ENCODE measurements around the gene KCNK1. TPM values are rescaled to one million over a fixed set of nuclear protein-coding genes. Genes with fewer than 3 reads are reported as not detected.
A peak's percentile ranks its signal among the peaks of the same experiment; 100 is the strongest.
"Not testable (repeated sequence)": the region's sequence is repeated elsewhere in the genome, so short reads cannot be mapped to it uniquely, and the experiment has no call there.

Gene KCNK1
- total and polyA plus RNA-seq, 2 donors = 7.2 to 8.8 TPM

DNA sequence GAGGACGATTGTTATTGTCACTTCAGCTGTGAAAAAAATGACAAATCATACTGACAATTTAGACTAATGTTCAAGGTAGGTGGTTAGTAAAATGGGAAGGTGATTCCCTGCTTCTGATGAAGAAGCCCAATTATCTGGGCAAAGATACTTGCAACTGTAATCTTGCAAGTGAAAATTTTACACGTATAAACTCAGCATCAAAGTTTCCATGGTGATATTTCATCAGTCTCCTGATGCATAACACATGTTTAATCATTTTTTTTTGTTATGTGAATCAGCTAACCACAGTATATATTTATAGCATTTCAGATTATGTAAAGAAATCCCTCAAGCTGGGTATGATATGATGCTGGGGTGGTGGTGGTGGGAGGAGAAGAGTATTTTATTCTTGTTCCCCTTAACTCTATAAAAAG lies 16.4 kb upstream of the KCNK1 start:
- Histone ChIP-seq H3K4me1 (ENCODE audit: insufficient read depth) (no peaks in the 10 kb centered on the region), H3K36me3 (ENCODE audit: insufficient read depth) (no peaks in the 10 kb centered on the region), H3K4me3 (ENCODE audit: low read depth, low read length) (no peak overlapping the region), H3K27ac (ENCODE audit: low read depth) (no peak overlapping the region)
- 27% methylated on average over 2 of the region's 2 CpGs for WGBS
- no peak for DNase-seq (ENCODE audit: extremely low spot score)

DNA sequence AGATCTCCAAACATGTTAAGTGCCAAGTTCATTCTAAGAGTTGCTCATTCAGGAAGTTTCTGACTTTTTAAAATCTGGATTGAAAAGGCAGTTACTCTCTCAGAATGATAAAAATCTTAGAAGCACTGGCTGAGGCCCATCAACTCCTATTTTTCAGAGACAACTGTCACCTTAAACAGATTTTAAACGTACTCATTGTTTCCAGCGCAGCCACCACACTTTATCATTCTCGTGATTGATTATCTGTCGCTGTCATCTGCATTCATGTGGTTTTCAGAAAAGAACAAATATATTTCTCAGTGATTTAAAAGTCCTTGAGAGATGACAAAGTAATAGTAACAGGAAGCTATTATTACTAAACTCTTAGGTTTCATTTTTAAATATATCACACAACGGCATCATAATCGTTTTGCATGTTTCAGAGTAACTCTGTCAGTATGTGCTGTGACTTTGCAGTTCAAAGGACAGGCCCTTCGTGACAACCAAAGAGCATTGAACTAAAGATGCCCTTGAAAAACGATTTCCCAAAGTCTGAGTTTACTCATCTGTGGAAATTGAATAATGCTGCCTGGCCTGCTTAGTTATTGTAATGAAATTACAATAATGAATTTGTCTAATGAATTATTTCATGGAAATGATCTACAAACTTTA lies 14.9 kb upstream of the KCNK1 start:
- Histone ChIP-seq H3K4me3 (ENCODE audit: low read depth, low read length) (no peak overlapping the region), H3K27ac (ENCODE audit: low read depth) (no peak overlapping the region), H3K4me1 (ENCODE audit: insufficient read depth) (no peaks in the 10 kb centered on the region), H3K36me3 (ENCODE audit: insufficient read depth) (no peaks in the 10 kb centered on the region)
- WGBS = 59% methylated on average over 8 of the region's 8 CpGs
- no peak for DNase-seq (ENCODE audit: extremely low spot score)

DNA sequence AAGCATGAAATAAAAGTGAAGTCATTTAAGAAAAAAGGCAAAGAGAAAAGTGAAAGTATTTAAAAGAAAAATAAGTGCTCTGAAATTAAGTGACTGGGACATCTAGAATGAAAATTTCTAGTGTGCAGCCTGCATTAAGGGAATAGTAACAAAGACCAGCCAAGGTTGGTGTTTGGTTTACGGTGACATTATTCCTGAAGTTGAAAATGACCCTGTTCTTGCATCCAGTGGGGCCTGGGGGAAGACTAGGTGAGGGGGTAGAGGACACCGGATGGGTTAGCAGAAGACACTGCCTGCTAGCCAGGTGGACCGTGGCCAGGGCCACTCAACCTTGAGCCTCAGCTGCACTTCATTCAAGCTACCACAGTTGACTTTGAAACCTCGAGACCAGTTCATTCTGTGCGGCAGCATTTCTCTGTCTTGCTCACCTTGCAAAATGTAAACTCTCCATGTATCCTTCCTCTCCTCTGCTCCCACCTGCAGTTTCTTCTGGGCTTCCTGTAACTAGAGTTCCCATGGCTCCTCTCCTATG lies 14.3 kb upstream of the KCNK1 start:
- H3K4me3 ChIP-seq (ENCODE audit: low read depth, low read length) = no peak overlapping the region
- WGBS = 78% methylated on average over 5 of the region's 5 CpGs
- DNase-seq (ENCODE audit: extremely low spot score) = no peak
- H3K27ac ChIP-seq (ENCODE audit: low read depth) = no peak overlapping the region
- no peaks in the 10 kb centered on the region for H3K4me1 ChIP-seq (ENCODE audit: insufficient read depth)
- H3K36me3 ChIP-seq (ENCODE audit: insufficient read depth) = no peaks in the 10 kb centered on the region

DNA sequence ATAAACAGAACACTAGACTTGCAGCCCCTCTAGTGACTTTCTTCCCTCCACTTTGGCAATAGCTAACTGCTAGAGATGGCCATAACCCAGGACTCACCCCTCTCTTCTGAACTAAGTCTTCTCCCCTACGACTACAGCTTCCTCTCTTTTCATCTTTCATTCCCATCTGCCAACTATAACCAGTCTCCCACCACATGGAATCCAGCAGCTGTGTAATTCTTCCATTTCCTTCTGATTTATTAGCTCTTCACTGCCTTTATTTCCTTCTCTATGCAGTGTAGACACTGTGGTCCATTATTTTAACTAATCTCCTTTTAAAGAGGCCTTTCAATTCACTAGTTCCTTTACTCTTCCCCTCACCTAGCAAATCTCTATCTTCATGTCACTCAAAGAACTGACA lies 13.4 kb upstream of the KCNK1 start:
- DNase-seq (ENCODE audit: extremely low spot score) = no peak
- Histone ChIP-seq H3K27ac (ENCODE audit: low read depth) (no peak overlapping the region), H3K4me3 (ENCODE audit: low read depth, low read length) (no peak overlapping the region), H3K36me3 (ENCODE audit: insufficient read depth) (no peaks in the 10 kb centered on the region), H3K4me1 (ENCODE audit: insufficient read depth) (no peaks in the 10 kb centered on the region)
- 40% methylated on average over 1 of the region's 1 CpG for WGBS

DNA sequence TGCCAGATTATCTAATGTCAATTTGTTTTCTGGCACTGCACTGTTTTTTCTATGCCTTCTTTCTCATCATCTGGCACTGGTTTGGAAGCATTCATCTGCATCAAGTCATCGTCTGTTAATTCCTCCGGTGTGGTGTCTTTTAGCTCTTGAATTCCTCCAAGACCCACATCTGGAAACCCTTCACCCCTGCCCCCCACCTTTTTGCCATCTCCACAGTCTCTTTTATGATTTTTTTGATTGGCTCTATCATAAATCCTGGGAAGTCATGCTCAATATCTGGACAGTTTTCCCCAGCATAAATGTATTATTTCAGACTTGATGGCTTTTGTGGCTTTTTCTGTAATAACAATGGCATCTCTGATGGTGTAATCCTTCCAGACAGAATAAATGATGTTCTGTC lies 10.4 kb upstream of the KCNK1 start:
- no peaks in the 10 kb centered on the region for H3K4me1 ChIP-seq (ENCODE audit: insufficient read depth)
- DNase-seq (ENCODE audit: extremely low spot score) = no peak
- H3K4me3 ChIP-seq (ENCODE audit: low read depth, low read length) = no peak overlapping the region
- H3K36me3 ChIP-seq (ENCODE audit: insufficient read depth) = no peaks in the 10 kb centered on the region
- H3K27ac ChIP-seq (ENCODE audit: low read depth) = no peak overlapping the region
- 73% methylated on average over 2 of the region's 2 CpGs for WGBS

DNA sequence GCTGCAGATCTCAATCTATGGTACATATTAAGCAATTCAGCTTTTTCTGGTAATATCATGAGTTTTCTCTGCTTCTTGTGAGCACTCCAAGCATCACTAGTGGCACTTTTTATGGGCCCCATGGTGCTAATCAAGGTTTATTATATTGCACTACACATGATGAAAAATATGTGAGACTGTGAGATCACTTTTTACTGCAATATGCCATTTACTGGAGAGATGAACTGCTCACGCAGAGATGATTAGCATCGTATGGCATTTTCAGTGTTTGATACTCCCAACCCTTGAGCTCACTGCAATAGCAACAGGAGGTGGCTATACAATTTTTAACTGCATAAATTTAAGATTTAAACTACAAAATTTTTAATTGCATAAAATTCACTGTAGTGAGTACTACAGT lies 8.7 kb upstream of the KCNK1 start:
- no peaks in the 10 kb centered on the region for H3K4me1 ChIP-seq (ENCODE audit: insufficient read depth)
- DNase-seq (ENCODE audit: extremely low spot score) = no peak
- WGBS = 80% methylated on average over 2 of the region's 2 CpGs
- no peaks in the 10 kb centered on the region for H3K36me3 ChIP-seq (ENCODE audit: insufficient read depth)
- no peak overlapping the region for H3K27ac ChIP-seq (ENCODE audit: low read depth)
- no peak overlapping the region for H3K4me3 ChIP-seq (ENCODE audit: low read depth, low read length)

DNA sequence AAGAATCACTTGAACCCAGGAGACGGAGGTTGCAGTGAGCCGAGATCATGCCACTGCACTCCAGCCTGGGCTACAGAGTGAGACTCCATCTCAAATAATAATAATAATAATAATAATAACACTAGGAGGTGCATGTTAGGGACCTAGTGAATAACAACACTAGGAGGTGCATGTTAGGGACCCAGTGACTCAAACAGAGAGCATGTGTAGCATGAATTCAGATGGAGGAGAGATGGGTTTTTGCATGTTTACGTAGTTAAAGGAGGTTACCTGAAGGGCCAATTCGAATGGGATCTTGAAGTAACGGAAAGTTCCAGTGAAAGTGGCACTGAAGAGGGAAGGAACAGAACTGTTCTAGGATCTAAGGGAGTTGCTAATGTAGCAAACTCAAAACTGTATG lies 7.1 kb upstream of the KCNK1 start:
- Histone ChIP-seq H3K4me1 (ENCODE audit: insufficient read depth) (no peaks in the 10 kb centered on the region), H3K4me3 (ENCODE audit: low read depth, low read length) (no peak overlapping the region), H3K27ac (ENCODE audit: low read depth) (no peak overlapping the region), H3K36me3 (ENCODE audit: insufficient read depth) (no peaks in the 10 kb centered on the region)
- WGBS = 89% methylated on average over 5 of the region's 5 CpGs
- no peak for DNase-seq (ENCODE audit: extremely low spot score)

DNA sequence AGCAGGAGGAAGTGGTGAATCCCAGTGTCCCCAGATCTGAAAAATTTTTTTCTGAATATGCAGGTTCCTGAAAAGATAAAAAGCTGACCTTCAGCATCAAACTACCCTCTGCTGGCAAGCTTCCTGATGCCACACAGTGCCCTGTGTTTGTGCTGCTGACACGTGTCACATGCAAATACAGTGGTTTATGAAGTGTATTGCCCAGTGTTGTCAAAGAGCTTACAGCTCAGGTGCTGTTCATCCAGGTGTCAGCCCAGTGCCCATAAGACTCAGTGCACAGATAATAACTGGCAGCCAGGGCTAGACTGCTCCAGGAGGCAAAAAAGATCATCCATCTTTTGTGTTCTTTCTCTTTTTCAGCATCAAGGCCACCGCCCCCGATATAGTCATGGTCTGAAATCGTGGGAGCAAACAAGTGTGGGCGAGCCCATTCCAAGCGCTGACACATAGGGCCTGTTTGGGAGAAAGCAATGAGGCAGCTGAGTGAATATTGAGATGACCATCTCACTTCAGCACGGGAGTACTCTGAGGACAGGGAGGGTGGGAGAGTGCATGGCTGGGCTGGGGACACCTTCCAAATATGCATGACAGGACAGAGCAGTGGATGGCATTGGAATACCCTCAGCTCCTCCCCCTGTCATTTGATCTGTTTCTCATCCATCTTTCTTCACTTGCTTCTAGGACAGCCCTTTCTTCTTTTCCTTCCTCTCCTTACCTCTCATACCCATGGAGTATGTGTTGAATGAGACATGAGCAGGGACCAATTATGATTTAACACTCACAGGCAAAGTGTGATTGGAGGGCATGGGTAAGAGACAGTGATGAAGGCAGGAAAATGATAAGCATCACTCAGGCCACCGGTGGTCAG lies 6.4 kb upstream of the KCNK1 start:
- Histone ChIP-seq H3K27ac (ENCODE audit: low read depth) (no peak overlapping the region), H3K4me3 (ENCODE audit: low read depth, low read length) (no peak overlapping the region), H3K36me3 (ENCODE audit: insufficient read depth) (no peaks in the 10 kb centered on the region), H3K4me1 (ENCODE audit: insufficient read depth) (no peaks in the 10 kb centered on the region)
- no peak for DNase-seq (ENCODE audit: extremely low spot score)
- WGBS = 75% methylated on average over 8 of the region's 8 CpGs

DNA sequence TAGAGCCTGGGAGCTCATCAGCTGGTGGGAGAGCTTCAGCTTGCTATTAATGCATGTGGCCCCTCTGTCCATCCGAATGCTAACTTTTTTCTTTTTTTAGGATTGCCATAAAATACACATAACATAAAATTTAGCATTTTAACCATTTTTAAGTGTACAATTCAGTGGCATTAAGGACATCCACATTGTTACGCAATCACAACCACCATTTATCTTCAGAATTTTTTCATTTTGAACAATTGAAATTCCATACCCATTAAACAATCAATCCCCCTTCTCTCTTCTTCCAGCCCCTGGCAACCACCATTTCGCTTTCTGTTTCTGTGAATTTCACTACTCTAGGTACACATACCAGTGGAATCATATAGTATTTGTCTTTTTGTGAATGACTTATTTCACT lies 4.9 kb upstream of the KCNK1 start:
- DNase-seq (ENCODE audit: extremely low spot score) = no peak
- 90% methylated on average over 3 of the region's 3 CpGs for WGBS
- Histone ChIP-seq H3K36me3 (ENCODE audit: insufficient read depth) (no peaks in the 10 kb centered on the region), H3K27ac (ENCODE audit: low read depth) (no peak overlapping the region), H3K4me1 (ENCODE audit: insufficient read depth) (no peaks in the 10 kb centered on the region), H3K4me3 (ENCODE audit: low read depth, low read length) (no peak overlapping the region)

DNA sequence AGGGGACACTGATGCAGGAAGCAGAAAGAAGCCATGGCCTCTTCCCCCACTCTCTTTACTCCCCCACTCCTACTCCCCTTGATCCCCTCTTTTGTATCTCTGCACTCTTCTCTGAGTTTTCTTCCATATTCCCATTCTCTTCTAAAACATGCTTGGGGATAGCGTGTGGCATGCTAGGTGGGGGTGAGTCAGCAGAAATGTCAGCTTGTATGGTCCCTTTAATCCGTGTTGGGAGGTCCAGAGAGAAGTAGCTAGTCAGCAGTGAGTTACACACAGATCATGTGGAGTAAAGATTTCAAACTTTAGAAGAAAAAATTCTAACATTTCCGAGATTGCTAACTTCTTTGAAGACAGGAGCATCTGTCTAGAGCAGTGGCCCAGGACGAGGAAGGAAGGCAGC lies 4.0 kb upstream of the KCNK1 start:
- Histone ChIP-seq H3K27ac (ENCODE audit: low read depth) (no peak overlapping the region), H3K36me3 (ENCODE audit: insufficient read depth) (no peaks in the 10 kb centered on the region), H3K4me1 (ENCODE audit: insufficient read depth) (no peaks in the 10 kb centered on the region), H3K4me3 (ENCODE audit: low read depth, low read length) (no peak overlapping the region)
- 85% methylated on average over 4 of the region's 4 CpGs for WGBS
- DNase-seq (ENCODE audit: extremely low spot score) = no peak

DNA sequence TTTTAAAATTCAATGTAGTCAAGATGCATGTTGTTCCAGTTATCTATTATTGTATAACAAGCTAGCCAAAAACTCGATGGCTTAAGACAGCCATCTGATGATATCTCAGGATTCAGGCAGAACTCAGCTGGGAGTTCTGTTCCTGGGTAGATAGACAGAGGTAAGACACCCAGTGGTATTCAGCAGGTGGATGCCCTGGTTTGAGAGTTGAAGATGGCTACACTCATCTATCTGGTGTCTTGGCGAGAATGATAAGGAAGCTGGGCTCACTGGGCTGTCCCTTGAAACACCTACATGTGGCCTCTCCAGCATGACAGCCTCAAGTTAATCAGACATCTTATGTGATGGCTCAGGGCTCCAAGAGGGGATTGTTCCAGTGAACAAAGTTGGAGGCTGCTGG lies 3.3 kb upstream of the KCNK1 start:
- Histone ChIP-seq H3K4me3 (ENCODE audit: low read depth, low read length) (no peak overlapping the region), H3K36me3 (ENCODE audit: insufficient read depth) (no peaks in the 10 kb centered on the region), H3K4me1 (ENCODE audit: insufficient read depth) (no peaks in the 10 kb centered on the region), H3K27ac (ENCODE audit: low read depth) (no peak overlapping the region)
- no peak for DNase-seq (ENCODE audit: extremely low spot score)
- 90% methylated on average over 2 of the region's 2 CpGs for WGBS

DNA sequence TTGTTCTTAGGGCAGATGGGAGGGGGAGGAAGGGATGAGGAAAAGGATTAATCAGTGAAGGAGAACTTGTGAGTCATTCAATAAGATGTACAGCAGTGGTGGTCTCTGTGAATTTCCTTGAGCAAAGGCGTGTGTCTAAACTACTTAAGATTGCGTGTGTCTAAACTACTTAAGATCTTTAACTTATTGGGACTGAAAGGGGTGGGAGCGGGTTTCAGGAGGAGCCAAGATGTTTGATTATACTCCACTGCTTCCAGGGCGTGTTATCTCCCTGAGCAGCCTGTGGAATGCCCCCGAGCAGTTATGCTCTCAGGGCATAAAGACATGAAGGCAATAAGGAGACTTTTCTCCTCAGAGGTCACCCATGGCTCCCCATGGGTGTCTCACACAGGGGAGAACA lies 2.5 kb upstream of the KCNK1 start:
- H3K36me3 ChIP-seq (ENCODE audit: insufficient read depth); H3K4me1 ChIP-seq (ENCODE audit: insufficient read depth); H3K4me3 ChIP-seq (ENCODE audit: low read depth, low read length); H3K27ac ChIP-seq (ENCODE audit: low read depth); DNase-seq (ENCODE audit: extremely low spot score): not testable (repeated sequence)
- WGBS = 59% methylated on average over 5 of the region's 5 CpGs

DNA sequence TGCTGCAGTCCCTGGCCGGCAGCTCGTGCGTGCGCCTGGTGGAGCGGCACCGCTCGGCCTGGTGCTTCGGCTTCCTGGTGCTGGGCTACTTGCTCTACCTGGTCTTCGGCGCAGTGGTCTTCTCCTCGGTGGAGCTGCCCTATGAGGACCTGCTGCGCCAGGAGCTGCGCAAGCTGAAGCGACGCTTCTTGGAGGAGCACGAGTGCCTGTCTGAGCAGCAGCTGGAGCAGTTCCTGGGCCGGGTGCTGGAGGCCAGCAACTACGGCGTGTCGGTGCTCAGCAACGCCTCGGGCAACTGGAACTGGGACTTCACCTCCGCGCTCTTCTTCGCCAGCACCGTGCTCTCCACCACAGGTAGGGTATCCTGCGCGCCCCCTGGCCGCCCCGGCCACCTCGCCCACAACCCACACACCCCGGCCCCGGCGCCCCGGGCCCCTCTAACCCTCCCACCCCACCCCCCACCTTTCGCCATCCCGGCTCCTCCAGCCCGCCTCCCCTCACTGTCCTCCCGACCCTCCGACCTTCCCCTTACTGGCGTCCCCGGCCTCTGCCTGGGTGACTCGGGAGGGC lies 352 bp downstream of the KCNK1 start:
- Histone ChIP-seq H3K4me1 (ENCODE audit: insufficient read depth) (no peaks in the 10 kb centered on the region), H3K36me3 (ENCODE audit: insufficient read depth) (no peaks in the 10 kb centered on the region), H3K27ac (ENCODE audit: low read depth) (no peak overlapping the region), H3K4me3 (ENCODE audit: low read depth, low read length) (peak overlapping the region; percentile 61)
- no peak for DNase-seq (ENCODE audit: extremely low spot score)
- WGBS = under 1% methylated on average over 43 of the region's 43 CpGs
